HG02981 (cell line): ENCODE data around the gene ACTN1.
"Not testable (repeated sequence)": the region's sequence is repeated elsewhere in the genome, so short reads cannot be mapped to it uniquely, and the experiment has no call there.

Experiments
- ATAC-seq: cut with Tn5 transposase; IDR thresholded peaks from one replicate; pipeline ENCODE4 v1.9.1; 2021; ENCODE audit warnings: mild to moderate bottlenecking, moderate library complexity; ENCODE audit not compliant: unreplicated experiment

ACTN1 gene

GRCh38 chr14:68979021-68979721 lies at the start of gene ACTN1:
ACTN1 (minus strand) TSS chr14:68979302; CDS start chr14:68979056, 246 bp downstream.
- peak; percentile 51 for ATAC-seq

GRCh38 chr14:69027242-69027913 lies 48.3 kb upstream of the ACTN1 start:
- no peak for ATAC-seq

DNA sequence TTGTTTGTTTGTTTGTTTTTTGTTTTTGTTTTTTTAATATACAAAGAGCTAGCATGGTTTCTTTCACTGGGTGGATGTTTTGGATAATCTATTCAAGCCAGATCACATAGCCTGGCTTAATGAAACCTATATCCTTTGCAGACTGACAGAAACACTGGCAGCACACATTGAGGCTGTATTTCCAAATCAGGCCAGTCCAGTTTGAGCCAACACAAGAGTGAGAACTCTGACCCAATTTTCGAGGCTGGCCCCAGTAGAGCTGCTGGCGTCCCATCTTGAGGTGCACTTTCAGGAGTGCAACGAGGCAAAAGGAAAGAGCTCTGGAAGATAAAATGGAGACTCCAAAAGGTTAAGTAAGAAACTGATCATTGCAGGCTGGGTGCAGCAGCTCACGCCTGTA lies 43.9 kb upstream of the ACTN1 start:
- ATAC-seq = no peak

GRCh38 chr14:69022093-69022492 lies 43.0 kb upstream of the ACTN1 start:
- ATAC-seq = not testable (repeated sequence)

DNA sequence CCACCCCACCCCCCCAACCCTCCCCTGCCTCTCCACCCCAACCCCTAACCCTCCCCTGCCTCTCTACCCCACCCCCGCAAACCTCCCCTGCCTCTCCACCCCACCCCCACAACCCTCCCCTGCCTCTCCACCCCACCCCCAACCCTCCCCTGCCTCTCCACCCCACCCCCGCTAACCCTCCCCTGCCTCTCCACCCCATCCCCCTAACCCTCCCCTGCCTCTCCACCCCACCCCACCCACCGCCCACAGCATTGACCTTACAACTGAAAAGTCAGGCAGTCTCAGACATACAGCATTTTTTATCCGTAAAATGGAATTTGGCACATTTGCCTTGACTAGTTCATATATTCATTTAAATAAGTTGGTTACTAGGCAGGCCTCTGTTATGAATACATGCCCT lies 38.6 kb upstream of the ACTN1 start:
- no peak for ATAC-seq

DNA sequence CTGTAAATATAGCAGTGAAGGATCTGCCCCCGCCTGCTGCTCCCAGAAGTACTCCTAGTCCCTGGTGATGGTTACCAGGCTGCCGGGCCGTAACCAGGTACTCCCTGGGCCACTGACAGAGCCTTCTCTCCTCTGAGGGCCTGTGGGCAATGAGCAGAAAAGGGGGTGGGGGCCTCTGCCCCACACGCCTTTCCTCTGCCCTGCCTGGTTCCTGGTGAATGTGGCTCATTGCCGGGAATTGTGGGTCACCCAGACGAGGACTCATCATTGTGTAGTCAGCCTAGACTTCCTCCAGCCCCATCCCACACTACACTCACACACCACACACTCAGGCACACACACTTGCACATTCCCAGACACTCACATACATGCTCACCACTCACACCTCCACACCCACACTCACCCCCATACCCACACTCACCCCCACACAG lies 35.7 kb upstream of the ACTN1 start:
- ATAC-seq = no peak

GRCh38 chr14:69013943-69014782 lies 35.1 kb upstream of the ACTN1 start:
- no peak for ATAC-seq

- ATAC-seq = no peak
Measured at GRCh38 chr14:69012256-69012953, 33.3 kb upstream of the ACTN1 start.

- ATAC-seq = no peak
Measured at GRCh38 chr14:69010648-69011047, 31.5 kb upstream of the ACTN1 start.

GRCh38 chr14:69008421-69008884 lies 29.4 kb upstream of the ACTN1 start:
- ATAC-seq = no peak

DNA sequence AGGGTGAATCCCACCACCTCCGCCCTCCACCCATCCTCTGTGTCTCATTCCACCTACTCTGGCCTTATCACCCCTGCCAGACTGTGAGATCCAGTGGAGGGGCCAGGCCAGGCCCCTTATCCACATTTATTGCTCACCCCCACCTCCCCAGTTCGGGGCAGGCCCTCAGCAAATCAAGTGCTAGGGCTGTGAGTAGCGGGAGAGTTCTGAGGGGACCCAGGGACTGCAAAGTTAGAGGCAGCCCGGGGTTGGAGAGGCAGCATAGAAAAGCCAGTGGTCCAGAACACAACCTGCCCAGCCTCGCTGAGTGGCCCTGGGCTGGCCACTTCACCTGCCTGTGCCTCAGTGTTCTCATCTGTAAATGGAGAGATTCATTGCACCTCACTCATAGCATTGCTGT lies 27.2 kb upstream of the ACTN1 start:
- no peak for ATAC-seq

GRCh38 chr14:69005432-69006148 lies 26.5 kb upstream of the ACTN1 start:
- no peak for ATAC-seq

GRCh38 chr14:69004731-69005431 lies 25.8 kb upstream of the ACTN1 start:
- no peak for ATAC-seq

DNA sequence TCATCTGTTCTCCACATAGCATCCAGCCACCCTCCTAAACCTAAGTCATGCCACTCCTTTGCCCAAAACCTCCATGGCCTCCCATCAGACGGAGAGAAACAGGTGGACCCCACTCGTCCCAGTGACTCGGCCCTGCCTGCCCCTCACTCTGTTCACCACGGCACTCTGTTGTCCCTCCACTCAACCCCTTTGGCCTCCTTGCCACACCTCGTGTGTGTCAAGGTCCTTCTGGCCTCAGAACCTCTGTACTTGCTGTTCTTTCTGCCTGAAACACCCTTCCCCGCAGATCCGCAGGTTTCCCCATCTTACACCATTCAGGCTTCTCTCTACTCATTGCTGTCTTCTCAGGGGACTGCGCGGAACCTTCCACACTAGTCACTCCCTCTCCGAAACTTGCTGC lies 24.5 kb upstream of the ACTN1 start:
- no peak for ATAC-seq

DNA sequence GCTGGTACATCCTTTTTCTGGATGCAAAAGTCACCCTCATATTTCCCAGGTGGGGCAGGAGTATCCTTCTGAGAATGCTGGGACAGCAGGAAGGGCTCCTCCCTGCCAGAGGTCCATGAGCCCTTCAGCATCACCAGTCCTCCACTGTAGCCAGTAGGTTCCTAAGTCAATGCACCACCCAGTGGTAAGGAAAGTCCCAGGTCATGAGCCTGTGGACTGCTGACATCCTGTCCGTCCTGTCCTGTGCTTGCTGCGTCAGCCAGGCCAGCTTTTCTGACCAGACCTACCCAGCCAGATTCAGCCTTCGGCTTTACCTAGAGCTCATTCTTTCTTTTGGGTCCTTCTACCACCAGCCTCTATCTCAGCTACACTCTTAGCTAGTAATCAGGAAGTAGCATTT lies 23.0 kb upstream of the ACTN1 start:
- no peak for ATAC-seq

DNA sequence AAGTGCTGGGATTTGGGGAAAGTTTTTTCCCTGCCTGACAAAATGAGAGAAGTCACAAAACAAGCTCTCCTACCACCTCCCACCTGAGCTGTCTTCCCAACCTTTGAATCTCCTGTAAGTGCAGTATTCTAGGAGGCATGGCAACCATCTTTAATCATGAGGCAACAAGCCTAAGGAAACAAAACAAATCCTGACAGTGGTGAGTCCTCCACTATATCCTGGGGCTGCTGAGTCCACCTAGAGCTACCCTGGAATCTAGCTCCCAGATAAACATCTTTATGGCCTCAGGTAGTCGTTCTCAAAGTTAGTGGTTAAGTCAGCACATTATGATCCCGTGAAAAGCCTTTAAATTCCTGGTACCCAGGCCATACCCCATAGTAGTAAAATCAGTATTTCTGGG lies 22.3 kb upstream of the ACTN1 start:
- ATAC-seq = no peak

DNA sequence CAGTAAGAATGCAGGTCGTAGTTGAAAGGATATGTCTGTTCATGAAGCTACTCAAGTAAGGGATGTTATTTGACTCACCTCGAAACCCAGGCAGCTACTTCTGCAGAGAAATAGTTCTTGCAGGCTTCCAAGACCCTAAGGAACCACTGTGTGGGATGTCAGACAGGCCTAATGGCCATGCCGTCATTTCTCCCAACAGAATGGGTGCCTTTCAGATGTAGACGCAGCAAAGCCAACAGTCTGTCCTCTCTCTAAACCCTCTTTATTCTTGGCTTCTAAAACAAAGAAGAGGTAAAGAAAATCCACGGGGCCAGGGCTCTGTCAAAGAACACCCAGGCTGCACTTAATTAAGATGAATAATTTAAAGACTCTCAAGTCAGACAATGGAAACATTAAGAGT lies 19.0 kb upstream of the ACTN1 start:
- ATAC-seq = no peak

DNA sequence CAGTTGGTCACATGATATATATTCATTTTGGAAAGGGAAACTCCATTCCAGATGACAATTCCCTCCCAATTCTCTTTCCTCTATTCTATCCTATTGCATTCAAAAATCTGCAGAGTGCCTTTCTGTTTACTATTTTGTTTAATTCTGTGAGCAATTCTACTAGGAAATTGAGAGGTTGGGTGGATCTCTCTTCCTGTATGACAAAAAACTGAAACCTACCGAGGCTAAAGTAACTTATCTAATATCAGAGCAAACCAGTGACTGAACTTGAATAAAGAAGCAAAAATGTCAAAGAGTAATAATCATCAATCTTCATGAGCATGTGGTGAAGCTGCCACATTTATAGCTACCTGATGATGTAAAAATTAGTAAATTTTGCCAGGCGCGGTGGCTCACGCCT lies 16.6 kb upstream of the ACTN1 start:
- no peak for ATAC-seq

- ATAC-seq = no peak
Measured at GRCh38 chr14:68994056-68994455, 15.0 kb upstream of the ACTN1 start.

DNA sequence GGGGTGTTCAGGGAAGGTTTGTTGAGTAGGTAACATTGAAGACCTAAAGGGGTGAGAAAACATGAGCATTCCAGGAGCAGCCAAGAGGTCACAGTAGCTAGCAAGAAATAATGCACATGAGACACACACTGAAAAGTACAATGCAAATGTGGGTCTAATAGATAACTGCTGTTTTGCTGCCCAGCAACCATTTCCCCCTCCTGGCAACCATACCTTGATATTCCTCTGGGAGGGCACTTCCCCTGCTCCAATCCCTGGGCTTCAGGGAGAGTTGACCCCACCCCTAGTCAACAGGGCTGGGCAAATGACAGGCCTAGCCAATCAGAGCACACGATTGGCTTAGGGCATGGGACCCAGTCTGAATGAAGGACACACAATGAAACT lies 8.5 kb upstream of the ACTN1 start:
- no peak for ATAC-seq
